Right lobe of liver (tissue), 4 donors: ENCODE measurements around the gene ANKRD11.

Experiments
- POLR2A ChIP-seq: fragments of 450-650 bp; IDR thresholded peaks from one replicate; pipeline ENCODE4 v1.6.1; 2017; ENCODE audit warnings: antibody characterized with exemption, mild to moderate bottlenecking
- TF ChIP-seq, protein P1 (sequence below), 4 donors: fragments of 200-600 bp in 3 of 4; fragments of 450-650 bp in 1 of 4; IDR thresholded peaks; one replicate each; pipeline versions ENCODE4 v1.5.1 to v1.8.0; 2016 to 2022; ENCODE audit warnings: antibody characterized with exemption in 4 of 4, mild to moderate bottlenecking in 2 of 4
- donor health status: DM: no; HTN: no; CAD: no.
- donor health status: DM: no; HTN: no; CAD: no.
- donor health status: DM: no; HTN: yes; CAD: no.

DNA sequence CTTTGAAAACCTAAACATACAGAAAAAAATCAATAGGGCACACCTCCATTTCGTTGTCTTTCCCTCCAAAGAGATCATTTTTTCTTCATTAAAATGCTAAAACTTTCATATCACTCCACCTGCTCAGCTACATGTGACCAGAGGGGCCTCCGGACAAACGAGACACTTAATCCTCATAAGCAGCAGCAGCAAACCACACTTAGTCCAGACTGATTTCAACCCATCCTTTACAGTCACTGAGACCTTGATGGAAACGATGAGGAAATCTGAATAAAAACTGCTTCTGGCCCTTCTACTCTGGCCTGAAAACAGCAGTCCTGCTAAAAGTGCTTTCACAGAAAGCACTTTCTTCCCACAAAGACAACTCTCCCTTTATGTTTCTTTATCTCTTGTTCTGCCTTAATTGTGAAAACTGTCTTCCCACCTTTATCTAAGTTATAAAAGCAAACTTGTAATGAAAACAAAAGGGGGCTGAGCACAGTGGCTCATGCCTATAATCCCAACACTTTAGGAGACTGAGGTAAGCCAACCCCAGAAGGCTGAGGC lies 4.6 kb downstream of the ANKRD11 start:
- TF ChIP-seq, protein P1, sequence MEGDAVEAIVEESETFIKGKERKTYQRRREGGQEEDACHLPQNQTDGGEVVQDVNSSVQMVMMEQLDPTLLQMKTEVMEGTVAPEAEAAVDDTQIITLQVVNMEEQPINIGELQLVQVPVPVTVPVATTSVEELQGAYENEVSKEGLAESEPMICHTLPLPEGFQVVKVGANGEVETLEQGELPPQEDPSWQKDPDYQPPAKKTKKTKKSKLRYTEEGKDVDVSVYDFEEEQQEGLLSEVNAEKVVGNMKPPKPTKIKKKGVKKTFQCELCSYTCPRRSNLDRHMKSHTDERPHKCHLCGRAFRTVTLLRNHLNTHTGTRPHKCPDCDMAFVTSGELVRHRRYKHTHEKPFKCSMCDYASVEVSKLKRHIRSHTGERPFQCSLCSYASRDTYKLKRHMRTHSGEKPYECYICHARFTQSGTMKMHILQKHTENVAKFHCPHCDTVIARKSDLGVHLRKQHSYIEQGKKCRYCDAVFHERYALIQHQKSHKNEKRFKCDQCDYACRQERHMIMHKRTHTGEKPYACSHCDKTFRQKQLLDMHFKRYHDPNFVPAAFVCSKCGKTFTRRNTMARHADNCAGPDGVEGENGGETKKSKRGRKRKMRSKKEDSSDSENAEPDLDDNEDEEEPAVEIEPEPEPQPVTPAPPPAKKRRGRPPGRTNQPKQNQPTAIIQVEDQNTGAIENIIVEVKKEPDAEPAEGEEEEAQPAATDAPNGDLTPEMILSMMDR (IDR thresholded peaks at IDR 0.05): no peak
- TF ChIP-seq POLR2A: no peak
